Transverse colon (tissue), 4 donors: Measurements from ENCODE around the gene ZNF74.

ENCODE experiments used
- CTCF ChIP-seq, 5 experiments: fragments of 200-600 bp in 3 of 5; fragments of 450-650 bp in 2 of 5; sonication (generic) in 3 of 5; IDR thresholded peaks; 1 replicate in 2 of 5; 2 replicates in 3 of 5; pipeline ENCODE4 v1.5.1; 2016 to 2017; ENCODE audit warnings: antibody characterized with exemption in 5 of 5, inconsistent platforms in 3 of 5, mild to moderate bottlenecking in 2 of 5, moderate library complexity in 1 of 5
- POLR2AphosphoS5 ChIP-seq, 3 donors: sonication (generic); formaldehyde crosslinking; IDR thresholded peaks; one replicate each; pipeline ENCODE4 v1.6.1; 2016; ENCODE audit warnings: antibody characterized with exemption in 3 of 3

DNA sequence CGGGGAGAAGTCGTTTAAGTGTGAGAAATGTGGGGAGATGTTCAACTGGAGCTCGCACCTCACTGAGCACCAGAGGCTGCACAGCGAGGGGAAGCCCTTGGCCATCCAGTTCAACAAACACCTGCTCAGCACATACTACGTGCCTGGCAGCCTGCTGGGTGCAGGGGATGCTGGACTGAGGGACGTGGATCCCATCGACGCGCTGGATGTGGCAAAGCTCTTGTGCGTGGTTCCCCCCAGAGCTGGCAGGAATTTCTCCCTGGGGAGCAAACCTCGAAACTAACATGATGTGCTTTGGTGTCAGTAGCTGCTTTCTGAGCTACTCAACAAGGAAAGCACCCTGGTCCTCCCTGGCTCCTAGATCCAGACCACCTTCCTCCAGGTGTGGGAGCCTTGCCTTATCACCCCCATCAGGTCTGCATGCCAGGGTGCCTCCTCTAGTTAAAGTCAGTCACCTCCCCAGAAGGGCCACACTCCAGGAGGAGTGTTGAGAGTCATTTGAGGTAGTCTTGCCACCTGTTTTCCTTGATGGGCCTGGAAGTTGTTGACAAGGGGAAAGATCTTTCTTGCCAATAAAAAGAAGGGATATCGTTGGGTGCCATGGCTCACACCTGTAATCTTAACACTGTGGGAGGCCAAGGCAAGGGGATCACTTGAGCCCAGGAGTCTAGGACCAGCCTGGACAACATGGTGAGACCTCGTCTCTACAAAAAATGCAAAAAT, 12.9 kb downstream of the ZNF74 start:
- TF ChIP-seq CTCF (IDR thresholded peaks at IDR 0.05) (no peak), POLR2AphosphoS5 (IDR thresholded peaks at IDR 0.05) (no peak)
